MM.1S (cell line): ENCODE measurements around the gene FBXO17.

Experiments used
- DNase-seq: peaks from one replicate; pipeline ENCODE4 v3.0.0-alpha.2; 2015
- H2AFZ ChIP-seq: fragments of 300-600 bp; sonication (generic); 2 replicates; pipeline ENCODE4 v1.6.0; 2016; ENCODE audit warnings: antibody characterized with exemption, low read length
- H3F3A ChIP-seq: fragments of 300-600 bp; sonication (generic); 2 replicates; pipeline ENCODE4 v1.6.1; 2016; ENCODE audit warnings: mild to moderate bottlenecking, antibody characterized with exemption, low read length, moderate library complexity, mixed read lengths; ENCODE audit not compliant: insufficient read depth
- H3K27ac ChIP-seq: fragments of 300-600 bp; sonication (generic); 2 replicates; pipeline ENCODE4 v1.5.1; 2016; ENCODE audit warnings: mild to moderate bottlenecking, low read length
- H3K27me3 ChIP-seq: fragments of 300-600 bp; sonication (generic); replicated peaks from 2 replicates; pipeline ENCODE4 v1.6.0; 2016; ENCODE audit warnings: low read length; ENCODE audit not compliant: insufficient read depth
- H3K36me3 ChIP-seq: fragments of 300-600 bp; sonication (generic); replicated peaks from 2 replicates; pipeline ENCODE4 v1.6.1; 2016; ENCODE audit warnings: mild to moderate bottlenecking, low read length, mixed read lengths; ENCODE audit not compliant: insufficient read depth
- H3K4me1 ChIP-seq: fragments of 300-600 bp; sonication (generic); 2 replicates; pipeline ENCODE4 v1.6.1; 2016; ENCODE audit warnings: low read length, mixed read lengths
- H3K4me2 ChIP-seq: fragments of 300-600 bp; sonication (generic); 2 replicates; pipeline ENCODE4 v1.6.0; 2016; ENCODE audit warnings: low read depth, low read length
- H3K4me3 ChIP-seq: fragments of 300-600 bp; sonication (generic); 2 replicates; pipeline ENCODE4 v1.5.1; 2016; ENCODE audit warnings: low read length, mixed read lengths
- H3K79me2 ChIP-seq: fragments of 300-600 bp; sonication (generic); 2 replicates; pipeline ENCODE4 v1.6.1; 2016; ENCODE audit warnings: mixed run types, low read length, mixed read lengths
- H3K9ac ChIP-seq: fragments of 300-600 bp; sonication (generic); 2 replicates; pipeline ENCODE4 v1.6.1; 2016; ENCODE audit warnings: low read length, mixed read lengths
- H3K9me2 ChIP-seq: fragments of 300-600 bp; sonication (generic); replicated peaks from 2 replicates; pipeline ENCODE4 v1.6.1; 2016; ENCODE audit warnings: mild to moderate bottlenecking, low read length, mixed read lengths; ENCODE audit not compliant: insufficient read depth
- H3K9me3 ChIP-seq: fragments of 300-600 bp; sonication (generic); replicated peaks from 2 replicates; pipeline ENCODE4 v1.6.1; 2016; ENCODE audit warnings: mild to moderate bottlenecking, low read length, mixed read lengths; ENCODE audit not compliant: insufficient read depth
- H4K20me1 ChIP-seq: fragments of 300-600 bp; sonication (generic); 2 replicates; pipeline ENCODE4 v1.6.1; 2016; ENCODE audit warnings: mild to moderate bottlenecking, low read length, moderate library complexity, mixed read lengths; ENCODE audit not compliant: insufficient read depth
- EZH2 ChIP-seq: fragments of 300-600 bp; sonication (generic); optimal IDR thresholded peaks from 2 replicates; pipeline ENCODE3; 2017; ENCODE audit warnings: low read depth, mild to moderate bottlenecking, antibody characterized with exemption, low read length, mixed read lengths
- EZH2phosphoT487 ChIP-seq: fragments of 300-600 bp; sonication (generic); IDR thresholded peaks from 2 replicates; pipeline ENCODE4 v1.6.1; 2018; ENCODE audit warnings: antibody characterized with exemption, low read length
- TF ChIP-seq, protein P1 (sequence below): fragments of 300-600 bp; sonication (generic); IDR thresholded peaks from 2 replicates; pipeline ENCODE4 v1.5.1; 2016; ENCODE audit warnings: antibody characterized with exemption, low read length, mixed read lengths

Gene FBXO17

DNA sequence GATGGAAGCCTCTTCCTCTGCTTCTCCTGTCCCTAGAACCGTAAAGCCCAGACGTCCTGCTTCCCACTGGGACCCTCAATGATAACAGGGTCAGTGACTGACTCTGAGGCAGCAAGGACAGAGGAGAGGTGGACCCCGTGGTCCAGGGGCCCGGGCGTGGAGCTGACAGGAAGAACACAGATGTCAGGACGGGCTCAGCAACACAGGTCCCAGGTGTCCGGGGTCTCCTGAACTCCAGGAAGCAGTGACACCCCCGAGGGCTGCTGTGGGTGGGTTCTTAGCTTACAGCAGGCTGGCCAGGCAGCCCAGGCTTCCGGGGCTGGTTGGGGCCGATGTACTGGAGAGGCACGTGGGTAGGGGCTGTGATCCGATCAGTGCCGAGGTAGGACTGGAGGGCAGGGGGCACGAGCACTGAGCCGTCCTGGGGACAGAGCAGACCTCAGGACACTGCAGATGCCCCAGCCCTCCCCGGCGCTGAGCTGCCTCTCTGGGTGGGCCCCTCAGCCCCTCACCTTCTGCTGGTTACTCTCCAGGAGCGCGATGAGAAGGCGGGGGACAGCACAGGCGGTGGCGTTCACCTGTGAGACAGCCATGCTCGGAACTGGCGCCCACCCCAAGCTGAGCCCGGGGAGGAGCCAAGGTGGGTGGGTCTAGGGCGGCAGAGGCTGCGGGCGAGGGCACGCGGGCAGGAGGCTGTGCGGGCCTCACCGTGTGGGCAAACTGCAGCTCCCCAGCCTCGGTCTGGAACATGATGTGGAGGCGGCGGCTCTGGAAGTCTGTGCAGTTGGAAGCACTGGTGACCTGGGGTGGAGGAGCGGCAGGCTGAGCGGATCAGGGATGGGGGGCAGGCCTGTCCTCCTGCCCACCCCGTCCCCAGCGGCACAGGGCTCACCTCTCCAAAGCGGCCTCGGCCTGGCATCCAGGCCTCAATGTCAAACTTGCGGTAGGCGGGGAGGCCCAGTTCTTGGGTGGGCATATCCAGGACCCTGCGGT, 59.9 kb downstream of the FBXO17 start:
- Histone ChIP-seq H3K9me2 (no peaks in the 10 kb centered on the region), H2AFZ (no peak overlapping the region), H3K36me3 (no peaks in the 10 kb centered on the region), H3K4me1 (no peaks in the 10 kb centered on the region), H3K9me3 (no peaks in the 10 kb centered on the region), H3K79me2 (no peaks in the 10 kb centered on the region), H3K27ac (no peak overlapping the region), H4K20me1 (no peaks in the 10 kb centered on the region), H3K9ac (no peak overlapping the region), H3K4me2 (no peak overlapping the region), H3K27me3 (no peaks in the 10 kb centered on the region), H3F3A (no peaks in the 10 kb centered on the region), H3K4me3 (no peak overlapping the region)
- no peak for DNase-seq
- TF ChIP-seq EZH2 = no peak
- TF ChIP-seq EZH2phosphoT487 = no peak
- TF ChIP-seq, protein P1, sequence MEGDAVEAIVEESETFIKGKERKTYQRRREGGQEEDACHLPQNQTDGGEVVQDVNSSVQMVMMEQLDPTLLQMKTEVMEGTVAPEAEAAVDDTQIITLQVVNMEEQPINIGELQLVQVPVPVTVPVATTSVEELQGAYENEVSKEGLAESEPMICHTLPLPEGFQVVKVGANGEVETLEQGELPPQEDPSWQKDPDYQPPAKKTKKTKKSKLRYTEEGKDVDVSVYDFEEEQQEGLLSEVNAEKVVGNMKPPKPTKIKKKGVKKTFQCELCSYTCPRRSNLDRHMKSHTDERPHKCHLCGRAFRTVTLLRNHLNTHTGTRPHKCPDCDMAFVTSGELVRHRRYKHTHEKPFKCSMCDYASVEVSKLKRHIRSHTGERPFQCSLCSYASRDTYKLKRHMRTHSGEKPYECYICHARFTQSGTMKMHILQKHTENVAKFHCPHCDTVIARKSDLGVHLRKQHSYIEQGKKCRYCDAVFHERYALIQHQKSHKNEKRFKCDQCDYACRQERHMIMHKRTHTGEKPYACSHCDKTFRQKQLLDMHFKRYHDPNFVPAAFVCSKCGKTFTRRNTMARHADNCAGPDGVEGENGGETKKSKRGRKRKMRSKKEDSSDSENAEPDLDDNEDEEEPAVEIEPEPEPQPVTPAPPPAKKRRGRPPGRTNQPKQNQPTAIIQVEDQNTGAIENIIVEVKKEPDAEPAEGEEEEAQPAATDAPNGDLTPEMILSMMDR = no peak

DNA sequence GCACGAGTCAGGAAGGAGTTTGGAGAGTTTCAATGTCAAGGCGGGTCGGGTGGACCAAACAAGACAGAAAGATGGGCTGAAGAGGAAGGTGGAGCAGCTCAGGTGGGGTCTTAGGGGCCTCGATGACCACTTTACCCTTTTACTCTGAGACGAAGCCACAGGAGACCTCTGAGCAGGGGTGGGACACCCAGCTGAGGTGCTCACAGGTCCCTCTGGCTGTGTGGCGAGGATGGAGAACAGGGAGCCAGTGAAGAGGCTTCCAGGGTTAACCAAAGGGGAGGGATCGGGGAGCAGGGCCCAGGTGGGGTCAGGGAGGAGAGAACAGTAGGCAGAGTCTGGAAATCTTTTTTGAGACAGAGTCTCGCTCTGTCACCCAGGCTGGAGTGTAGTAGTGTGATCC, 61.6 kb downstream of the FBXO17 start:
- H3F3A ChIP-seq = no peaks in the 10 kb centered on the region
- no peak overlapping the region for H3K9ac ChIP-seq
- H3K4me3 ChIP-seq = no peak overlapping the region
- H3K27me3 ChIP-seq = no peaks in the 10 kb centered on the region
- no peaks in the 10 kb centered on the region for H4K20me1 ChIP-seq
- no peak overlapping the region for H3K4me2 ChIP-seq
- no peaks in the 10 kb centered on the region for H3K79me2 ChIP-seq
- DNase-seq = no peak
- TF ChIP-seq, protein P1 = no peak
- H3K27ac ChIP-seq = no peak overlapping the region
- H3K9me3 ChIP-seq = no peaks in the 10 kb centered on the region
- H3K36me3 ChIP-seq = no peaks in the 10 kb centered on the region
- no peak overlapping the region for H2AFZ ChIP-seq
- H3K9me2 ChIP-seq = no peaks in the 10 kb centered on the region
- no peaks in the 10 kb centered on the region for H3K4me1 ChIP-seq

DNA sequence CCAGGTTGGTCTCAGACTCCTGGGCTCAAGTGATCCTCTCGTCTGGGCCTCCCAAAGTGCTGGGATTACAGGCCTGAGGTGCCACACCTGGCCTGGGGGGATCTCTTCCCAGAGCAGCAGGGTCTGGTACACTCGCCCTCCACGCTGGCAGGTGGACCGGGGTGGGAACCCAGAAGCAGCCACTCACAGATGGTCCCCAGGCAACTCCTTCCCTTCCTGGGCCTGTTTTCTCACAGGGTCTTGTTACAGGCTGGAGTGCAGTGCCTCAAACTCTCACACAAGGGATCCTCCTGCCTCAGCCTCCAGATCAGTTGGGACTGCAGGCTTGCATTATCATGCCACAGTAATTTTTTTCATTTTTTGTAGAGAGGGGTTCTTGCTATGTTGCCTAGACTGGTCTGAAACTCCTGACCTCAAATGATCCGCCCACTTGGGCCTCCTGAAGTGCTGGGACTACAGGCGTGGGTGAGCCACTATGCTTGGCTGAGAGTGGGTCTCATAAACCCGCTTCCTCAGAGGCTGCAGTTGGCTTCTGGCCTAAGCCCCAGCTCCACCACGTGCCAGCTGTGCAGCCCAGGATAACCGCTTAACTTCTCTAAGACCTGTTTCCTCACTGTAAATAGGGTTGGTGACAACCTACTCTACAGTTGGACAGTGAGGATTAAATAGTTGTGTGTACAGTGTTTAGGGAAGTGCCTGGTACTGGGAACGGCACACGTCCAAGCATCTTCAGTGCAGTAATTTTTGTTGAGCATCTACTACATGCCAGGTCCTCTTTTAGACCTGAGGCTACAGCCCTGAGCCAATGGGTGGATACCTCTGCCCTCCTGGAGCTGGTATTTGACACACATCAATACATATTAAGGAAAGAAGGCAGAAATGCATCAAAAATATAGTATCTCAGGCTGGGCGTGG, 62.7 kb downstream of the FBXO17 start:
- Histone ChIP-seq H3K79me2 (no peaks in the 10 kb centered on the region), H3K9me3 (no peaks in the 10 kb centered on the region), H4K20me1 (no peaks in the 10 kb centered on the region), H3K9me2 (no peaks in the 10 kb centered on the region), H3K27ac (no peak overlapping the region), H3K36me3 (no peaks in the 10 kb centered on the region), H3K9ac (no peak overlapping the region), H3F3A (no peaks in the 10 kb centered on the region), H3K4me3 (no peak overlapping the region), H3K4me2 (no peak overlapping the region), H3K27me3 (no peaks in the 10 kb centered on the region), H3K4me1 (no peaks in the 10 kb centered on the region), H2AFZ (no peak overlapping the region)
- TF ChIP-seq EZH2phosphoT487 (no peak), EZH2 (no peak)
- TF ChIP-seq, protein P1 = no peak
- DNase-seq = no peak
